Measurements from ENCODE around the gene CDC42BPA. TPM values are rescaled to one million over a fixed set of nuclear protein-coding genes. Genes with fewer than 3 reads are reported as not detected.

Gene CDC42BPA
- total and polyA plus RNA-seq, 2 donors (not counting 3 experiments of a cell fraction or from before 2014, with no cell fraction given) = 26.1 to 92.6 TPM

DNA sequence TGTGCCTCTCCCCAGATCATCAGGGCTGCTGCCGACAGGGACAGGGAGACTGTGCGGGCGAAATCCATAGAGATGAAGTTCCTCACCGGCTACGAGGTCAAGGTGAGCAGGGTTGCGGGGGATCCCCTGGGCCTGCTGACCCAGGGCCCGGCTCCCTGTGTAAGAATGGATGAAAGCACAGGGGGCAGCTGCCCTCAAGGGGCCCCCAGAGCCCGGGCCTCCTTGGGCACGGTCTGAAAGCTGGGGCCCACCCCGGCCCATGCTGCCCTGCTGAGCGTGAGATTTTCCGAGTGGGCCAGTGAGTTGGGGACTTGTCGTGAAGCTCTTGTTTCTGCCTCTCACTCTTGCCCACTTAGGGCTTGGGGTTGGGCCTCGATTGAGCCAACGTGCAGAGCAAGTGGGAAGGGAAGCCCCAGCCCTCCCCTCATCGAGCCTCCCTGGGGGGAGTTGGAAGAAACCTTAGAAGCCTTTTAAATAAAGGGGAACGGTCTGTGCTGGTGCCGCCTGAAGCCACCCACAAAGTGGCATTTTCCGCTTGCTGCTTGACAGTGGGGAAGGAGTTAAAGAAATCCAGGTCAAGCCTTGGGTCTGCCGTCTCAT is 333.0 kb downstream of the CDC42BPA start:
- no peak for TF ChIP-seq EZH2 (IDR thresholded peaks at IDR 0.05; ENCODE audit: borderline replicate concordance, low read depth, low read length, severe bottlenecking)
- TF ChIP-seq FOS (IDR thresholded peaks at IDR 0.05; ENCODE audit: borderline replicate concordance, insufficient read depth, low read length) = no peak
- TF ChIP-seq MYC (IDR thresholded peaks at IDR 0.05; ENCODE audit: low read depth, low read length) = no peak
- no peak for TF ChIP-seq POLR2A (IDR thresholded peaks at IDR 0.05; ENCODE audit: low read depth, low read length)
- Histone ChIP-seq H3K4me1 (ENCODE audit: control insufficient read depth, extremely low read depth, insufficient read depth, low read length) (peaks cover 12% of the 10 kb centered on the region), H3K27ac (ENCODE audit: insufficient read depth, low read depth, low read length) (no peak overlapping the region), H3K9me3 (replicated peaks; ENCODE audit: control insufficient read depth, insufficient read depth, low read length) (no peaks in the 10 kb centered on the region), H3K4me2 (ENCODE audit: insufficient read depth, low read length) (no peak overlapping the region), H3K27me3 (ENCODE audit: control insufficient read depth in 2 of 2, insufficient read depth in 2 of 2, low read length in 2 of 2) (no peaks in the 10 kb centered on the region), H3K9me1 (replicated peaks; ENCODE audit: control insufficient read depth, extremely low read depth, insufficient read depth, low read length) (no peaks in the 10 kb centered on the region), H4K20me1 (replicated peaks; ENCODE audit: control insufficient read depth, extremely low read depth, insufficient read depth, low read length) (no peaks in the 10 kb centered on the region), H3K4me3 (replicated peaks in 1 of 3; ENCODE audit: insufficient read depth in 1 of 3, low read depth in 1 of 3, low read length in 3 of 3) (no peak overlapping the region), H3K36me3 (ENCODE audit: control insufficient read depth in 2 of 2, extremely low read depth in 1 of 2, insufficient read depth in 2 of 2, low read length in 2 of 2) (peaks cover 3 to 11% of the 10 kb centered on the region in 2 experiments), H3K79me2 (ENCODE audit: control insufficient read depth, insufficient read depth, low read length) (no peaks in the 10 kb centered on the region), H3K9ac (replicated peaks; ENCODE audit: extremely low read depth, insufficient read depth, low read length) (no peak overlapping the region), H2AFZ (ENCODE audit: low read depth, low read length) (no peak overlapping the region)
- POLR2A ChIA-PET = no interaction called here
- CTCF ChIA-PET = no interaction called here
- BruUV-seq (replicated peaks) = no TSS peak
- intact Hi-C loops (cut with micrococcal nuclease) (loop anchor here (5.0 kb wide), 1 partner anchor 48 kb away; no protein-coding TSS in a partner anchor), dilution Hi-C loops (cut with MboI; ENCODE audit: extremely low pct_ligation_motif_present, low sequenced_read_pairs) (no loop called here)
- DNase-seq (ENCODE audit: low read depth, low spot score) (no peak), FAIRE-seq (no peak)

DNA sequence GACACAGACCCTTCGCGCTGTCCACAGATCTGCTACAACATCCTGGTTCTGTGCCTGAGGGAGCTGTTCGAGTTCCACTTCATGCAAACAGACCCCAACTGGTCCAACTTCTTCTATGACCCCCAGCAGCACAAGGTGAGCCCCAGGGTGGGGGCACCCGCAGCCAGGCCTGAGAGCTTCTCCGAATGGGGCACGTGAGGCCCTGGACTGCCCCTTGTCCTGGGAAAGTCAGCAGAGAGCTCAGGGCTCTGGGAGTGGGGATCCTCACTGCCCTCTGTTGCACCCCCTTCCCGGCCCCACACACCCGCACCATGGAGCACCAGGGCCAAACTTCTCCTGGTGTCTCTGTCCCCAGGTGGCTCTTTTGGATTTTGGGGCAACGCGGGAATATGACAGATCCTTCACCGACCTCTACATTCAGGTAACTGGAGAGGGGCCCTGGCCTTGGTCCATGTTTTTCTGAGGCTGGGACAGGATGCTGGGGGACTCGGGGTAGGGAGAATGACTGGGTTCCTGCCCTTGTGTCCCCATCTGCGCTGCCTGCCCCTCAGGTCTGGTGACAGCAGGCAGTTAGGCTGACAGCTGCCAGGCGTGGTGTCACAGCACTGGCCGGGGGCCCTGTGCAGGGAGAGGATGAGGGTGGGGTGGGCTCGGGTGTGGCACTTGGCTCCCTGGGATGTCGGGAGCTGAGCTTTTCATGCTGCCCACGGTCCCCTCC is 333.6 kb downstream of the CDC42BPA start:
- dilution Hi-C loops (cut with MboI; ENCODE audit: extremely low pct_ligation_motif_present, low sequenced_read_pairs) (no loop called here), intact Hi-C loops (cut with micrococcal nuclease) (loop anchor here (5.0 kb wide), 3 partner anchors 47 to 453 kb away; no protein-coding TSS in a partner anchor)
- ChIA-PET CTCF (no interaction called here), POLR2A (no interaction called here)
- peaks cover 3 to 11% of the 10 kb centered on the region in 2 experiments for H3K36me3 ChIP-seq (ENCODE audit: control insufficient read depth in 2 of 2, extremely low read depth in 1 of 2, insufficient read depth in 2 of 2, low read length in 2 of 2)
- no peak overlapping the region for H3K27ac ChIP-seq (ENCODE audit: insufficient read depth, low read depth, low read length)
- DNase-seq (ENCODE audit: low read depth, low spot score) = no peak
- no peak overlapping the region for H3K4me3 ChIP-seq (replicated peaks in 1 of 3; ENCODE audit: insufficient read depth in 1 of 3, low read depth in 1 of 3, low read length in 3 of 3)
- TF ChIP-seq, protein P1, sequence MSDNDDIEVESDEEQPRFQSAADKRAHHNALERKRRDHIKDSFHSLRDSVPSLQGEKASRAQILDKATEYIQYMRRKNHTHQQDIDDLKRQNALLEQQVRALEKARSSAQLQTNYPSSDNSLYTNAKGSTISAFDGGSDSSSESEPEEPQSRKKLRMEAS (IDR thresholded peaks at IDR 0.05; ENCODE audit: insufficient read depth, insufficient read length) = no peak
- TF ChIP-seq MYC (IDR thresholded peaks at IDR 0.05; ENCODE audit: low read depth, low read length) = no peak
- TF ChIP-seq GATA2 (IDR thresholded peaks at IDR 0.05; ENCODE audit: insufficient read depth, insufficient read length, low read depth, low read length) = no peak
- TF ChIP-seq JUN (IDR thresholded peaks at IDR 0.05; ENCODE audit: borderline replicate concordance, insufficient read depth, insufficient read length, low read depth) = no peak
- no peak for TF ChIP-seq FOS (IDR thresholded peaks at IDR 0.05; ENCODE audit: borderline replicate concordance, insufficient read depth, low read length)
- no peak for TF ChIP-seq POLR2A (IDR thresholded peaks at IDR 0.05; ENCODE audit: low read depth, low read length)
- no peak for TF ChIP-seq EZH2 (IDR thresholded peaks at IDR 0.05; ENCODE audit: borderline replicate concordance, low read depth, low read length, severe bottlenecking)
- TF ChIP-seq, protein P2, sequence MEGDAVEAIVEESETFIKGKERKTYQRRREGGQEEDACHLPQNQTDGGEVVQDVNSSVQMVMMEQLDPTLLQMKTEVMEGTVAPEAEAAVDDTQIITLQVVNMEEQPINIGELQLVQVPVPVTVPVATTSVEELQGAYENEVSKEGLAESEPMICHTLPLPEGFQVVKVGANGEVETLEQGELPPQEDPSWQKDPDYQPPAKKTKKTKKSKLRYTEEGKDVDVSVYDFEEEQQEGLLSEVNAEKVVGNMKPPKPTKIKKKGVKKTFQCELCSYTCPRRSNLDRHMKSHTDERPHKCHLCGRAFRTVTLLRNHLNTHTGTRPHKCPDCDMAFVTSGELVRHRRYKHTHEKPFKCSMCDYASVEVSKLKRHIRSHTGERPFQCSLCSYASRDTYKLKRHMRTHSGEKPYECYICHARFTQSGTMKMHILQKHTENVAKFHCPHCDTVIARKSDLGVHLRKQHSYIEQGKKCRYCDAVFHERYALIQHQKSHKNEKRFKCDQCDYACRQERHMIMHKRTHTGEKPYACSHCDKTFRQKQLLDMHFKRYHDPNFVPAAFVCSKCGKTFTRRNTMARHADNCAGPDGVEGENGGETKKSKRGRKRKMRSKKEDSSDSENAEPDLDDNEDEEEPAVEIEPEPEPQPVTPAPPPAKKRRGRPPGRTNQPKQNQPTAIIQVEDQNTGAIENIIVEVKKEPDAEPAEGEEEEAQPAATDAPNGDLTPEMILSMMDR (IDR thresholded peaks at IDR 0.05; ENCODE audit: extremely low read depth in 1 of 2, insufficient read depth in 1 of 2, low read depth in 1 of 2, low read length in 2 of 2) = no peak
- no peak for TF ChIP-seq POLR2AphosphoS5 (IDR thresholded peaks at IDR 0.05; ENCODE audit: insufficient read depth, low read depth, low read length)
- H3K4me1 ChIP-seq (ENCODE audit: control insufficient read depth, extremely low read depth, insufficient read depth, low read length) = peaks cover 6% of the 10 kb centered on the region
- H2AFZ ChIP-seq (ENCODE audit: low read depth, low read length) = no peak overlapping the region
- H3K9ac ChIP-seq (replicated peaks; ENCODE audit: extremely low read depth, insufficient read depth, low read length) = no peak overlapping the region
- H3K27me3 ChIP-seq (ENCODE audit: control insufficient read depth in 2 of 2, insufficient read depth in 2 of 2, low read length in 2 of 2) = no peaks in the 10 kb centered on the region
- no peak for FAIRE-seq
- H4K20me1 ChIP-seq (replicated peaks; ENCODE audit: control insufficient read depth, extremely low read depth, insufficient read depth, low read length) = no peaks in the 10 kb centered on the region
- no peak overlapping the region for H3K4me2 ChIP-seq (ENCODE audit: insufficient read depth, low read length)
- BruUV-seq (replicated peaks) = no TSS peak
- H3K9me3 ChIP-seq (replicated peaks; ENCODE audit: control insufficient read depth, insufficient read depth, low read length) = no peaks in the 10 kb centered on the region
- H3K79me2 ChIP-seq (ENCODE audit: control insufficient read depth, insufficient read depth, low read length) = no peaks in the 10 kb centered on the region
- no peaks in the 10 kb centered on the region for H3K9me1 ChIP-seq (replicated peaks; ENCODE audit: control insufficient read depth, extremely low read depth, insufficient read depth, low read length)

Measured in endothelial cell of umbilical vein (primary cell).